ENCODE results near the gene SDHAF2.

DNA sequence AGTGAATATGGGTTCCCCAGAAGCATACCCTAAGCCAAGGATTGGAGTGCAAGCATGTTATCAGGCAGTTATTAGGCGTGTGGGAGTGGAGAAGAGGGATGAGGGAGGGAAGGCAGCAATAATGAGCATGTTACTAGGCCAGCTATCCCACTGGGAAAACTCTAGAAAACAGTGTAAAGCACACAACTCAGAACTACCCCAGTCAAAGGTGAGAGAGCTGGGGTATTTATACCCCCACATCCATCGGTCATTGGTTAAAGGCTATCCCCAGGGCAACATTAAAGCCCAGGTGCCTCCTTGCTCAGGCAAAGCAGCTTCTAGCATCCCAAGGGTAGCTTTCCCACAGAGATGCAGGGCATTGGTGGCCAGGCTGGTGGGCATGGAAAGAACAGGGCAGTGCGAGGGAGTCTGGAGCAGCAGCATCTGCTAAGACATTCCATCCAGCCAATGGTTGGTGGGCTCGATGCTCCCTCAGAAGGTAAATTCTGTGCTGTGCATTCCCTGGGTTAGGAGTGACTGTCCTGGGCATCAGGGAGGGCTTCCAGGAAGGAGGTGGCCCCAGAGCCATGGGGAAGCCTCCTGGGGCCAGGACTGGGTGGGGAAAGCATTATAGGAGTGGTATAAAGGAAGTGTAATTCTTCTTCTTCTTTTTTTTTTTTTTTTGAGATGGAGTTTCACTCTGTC lies 57.6 kb downstream of the SDHAF2 start:
- TF ChIP-seq POLR2A (IDR thresholded peaks at IDR 0.05; ENCODE audit: low read depth) (no peak), POLR2AphosphoS5 (IDR thresholded peaks at IDR 0.05) (no peak)
- TF ChIP-seq, protein P1, sequence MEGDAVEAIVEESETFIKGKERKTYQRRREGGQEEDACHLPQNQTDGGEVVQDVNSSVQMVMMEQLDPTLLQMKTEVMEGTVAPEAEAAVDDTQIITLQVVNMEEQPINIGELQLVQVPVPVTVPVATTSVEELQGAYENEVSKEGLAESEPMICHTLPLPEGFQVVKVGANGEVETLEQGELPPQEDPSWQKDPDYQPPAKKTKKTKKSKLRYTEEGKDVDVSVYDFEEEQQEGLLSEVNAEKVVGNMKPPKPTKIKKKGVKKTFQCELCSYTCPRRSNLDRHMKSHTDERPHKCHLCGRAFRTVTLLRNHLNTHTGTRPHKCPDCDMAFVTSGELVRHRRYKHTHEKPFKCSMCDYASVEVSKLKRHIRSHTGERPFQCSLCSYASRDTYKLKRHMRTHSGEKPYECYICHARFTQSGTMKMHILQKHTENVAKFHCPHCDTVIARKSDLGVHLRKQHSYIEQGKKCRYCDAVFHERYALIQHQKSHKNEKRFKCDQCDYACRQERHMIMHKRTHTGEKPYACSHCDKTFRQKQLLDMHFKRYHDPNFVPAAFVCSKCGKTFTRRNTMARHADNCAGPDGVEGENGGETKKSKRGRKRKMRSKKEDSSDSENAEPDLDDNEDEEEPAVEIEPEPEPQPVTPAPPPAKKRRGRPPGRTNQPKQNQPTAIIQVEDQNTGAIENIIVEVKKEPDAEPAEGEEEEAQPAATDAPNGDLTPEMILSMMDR (IDR thresholded peaks at IDR 0.05), result no peak
